Aortic smooth muscle cell (primary cell): ENCODE data around the gene NCOA4. TPM values are rescaled to one million over a fixed set of nuclear protein-coding genes. Genes with fewer than 3 reads are reported as not detected.

Source experiments
- total RNA-seq: library from RNA; depleted of rRNA; stranded (reverse); fragments of >200 nt; gene quantifications from 2 replicates; pipeline ENCODE4 v1.2.3, GENCODE V29; 2014

Gene NCOA4
- total RNA-seq: 196 and 203 TPM in 2 replicates

DNA sequence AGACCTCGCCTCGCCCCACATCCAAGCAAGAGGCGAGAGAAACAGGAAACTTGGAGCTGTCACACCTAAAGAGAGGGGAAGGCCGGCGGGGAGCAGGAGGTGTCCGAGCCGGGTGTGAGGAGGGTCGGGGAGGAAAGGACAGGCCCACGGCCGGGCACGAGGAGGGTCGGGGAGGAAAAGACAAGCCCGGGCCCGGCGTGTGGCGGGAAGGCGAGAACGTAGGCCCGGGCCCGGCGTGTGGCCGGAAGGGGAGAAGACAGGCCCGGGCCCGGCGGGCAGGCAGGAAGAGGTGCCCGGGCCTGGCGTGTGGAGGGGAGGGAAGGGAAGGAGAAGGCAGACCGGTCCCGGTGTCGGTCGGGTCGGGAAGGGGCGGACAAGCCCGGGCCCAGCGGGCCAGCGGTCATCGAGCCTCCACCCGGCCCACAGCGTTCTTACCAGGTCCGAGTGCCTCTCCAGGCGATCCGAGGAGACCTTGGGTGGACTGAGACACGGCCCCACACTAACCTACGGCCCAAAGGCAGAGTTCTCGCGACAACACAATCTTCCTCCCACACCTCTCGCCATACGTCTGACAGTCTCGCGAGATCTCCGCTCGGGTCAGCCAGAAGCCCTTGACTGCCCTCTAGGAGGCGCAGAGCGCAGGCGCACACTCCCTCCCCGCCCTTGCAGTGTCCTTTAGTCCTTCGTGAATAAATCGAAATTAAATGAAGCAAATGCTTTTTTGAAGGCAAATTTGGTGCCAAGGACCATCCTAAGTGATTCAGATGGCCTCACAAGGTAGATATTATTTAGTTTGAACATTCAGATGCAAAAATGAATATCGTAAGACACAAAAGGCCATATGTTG lies at the start of gene NCOA4:
Gene NCOA4 (minus strand): TSS at position 533 of the 847 bp plus-strand sequence. CDS start 13,943 bp downstream, outside the sequence.

DNA sequence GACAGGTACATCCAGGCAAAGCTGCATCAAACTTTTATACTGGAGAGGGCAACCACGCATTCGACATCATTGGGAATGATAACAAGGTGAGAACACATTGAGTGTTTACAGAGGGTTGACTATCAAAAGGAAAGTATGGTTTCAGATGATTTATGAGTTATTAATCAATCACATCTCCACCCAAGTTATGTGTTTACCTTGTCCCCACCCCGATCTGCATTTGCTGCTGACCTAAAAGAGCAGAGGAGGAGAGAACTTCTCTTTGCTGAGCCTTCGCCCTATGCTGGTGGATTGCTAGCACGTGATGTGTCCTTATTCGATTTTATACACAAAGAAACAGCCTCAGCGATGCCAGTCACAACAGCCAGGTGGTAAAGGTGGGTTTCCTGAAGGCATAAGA lies 15.8 kb upstream of the NCOA4 start, which contains the start of gene MSMB:
Gene MSMB (minus strand): TSS at position 9 of the 400 bp plus-strand sequence. CDS start 32 bp downstream, outside the sequence.

DNA sequence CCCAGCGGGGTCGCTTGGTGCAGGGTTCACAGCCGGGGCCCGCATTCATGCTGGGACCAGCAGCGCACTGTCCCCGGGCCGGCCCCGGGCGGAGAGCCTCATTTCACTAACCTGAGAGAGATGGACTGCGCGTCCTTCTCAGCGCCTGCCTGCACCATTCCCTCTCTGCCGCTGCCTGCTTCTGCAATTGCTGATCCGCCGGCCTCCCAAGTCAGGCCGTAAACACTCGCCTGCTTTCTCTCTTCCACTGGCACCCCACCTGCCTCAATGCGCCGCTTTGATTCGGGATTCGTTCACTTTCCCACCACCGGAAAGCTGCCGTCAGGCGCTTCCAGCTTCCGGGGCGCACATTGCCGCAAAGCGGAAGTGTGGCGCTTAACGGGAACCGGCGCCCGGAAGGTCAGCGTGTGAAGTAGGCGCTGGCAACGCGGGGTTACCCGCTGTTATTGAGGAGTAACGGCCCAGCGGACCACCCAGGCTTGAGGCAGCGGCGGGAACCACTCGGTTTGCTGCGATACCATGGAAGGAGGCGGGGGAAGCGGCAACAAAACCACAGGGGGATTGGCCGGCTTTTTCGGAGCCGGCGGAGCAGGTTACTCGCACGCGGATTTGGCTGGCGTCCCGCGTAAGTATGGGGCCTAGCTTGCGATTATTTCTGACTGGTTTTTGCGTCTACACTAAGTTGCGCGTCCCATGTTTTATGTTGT lies 58.2 kb downstream of the NCOA4 start, which contains the start of gene TIMM23:
Gene TIMM23 (plus strand): TSS at position 384 of the 707 bp plus-strand sequence. CDS start 136 bp downstream, at position 520.

Other genes starting within 250 kb of the NCOA4 start
- 2.1 and 4.1 TPM in 2 replicates for gene AGAP4, start 183.1 kb downstream of the NCOA4 start, total RNA-seq
- 72.8 and 89.8 TPM in 2 replicates for gene TIMM23, start 58.1 kb downstream of the NCOA4 start, total RNA-seq
- gene MSMB, start 15.6 kb upstream of the NCOA4 start, total RNA-seq: not detected in 2 replicates